ENCODE measurements around the gene CALM1.

Gene CALM1

GRCh38 chr14:90450667-90451066 lies 53.8 kb downstream of the CALM1 start:
- DNase-seq (ENCODE audit: low read depth): no peak
- no peak for TF ChIP-seq CTCF (IDR thresholded peaks at IDR 0.05; ENCODE audit: control insufficient read depth, extremely low read depth, insufficient read depth)
- no peak overlapping the region for H3K4me3 ChIP-seq (ENCODE audit: low read depth, low read length)

GRCh38 chr14:90451443-90451842 lies 54.6 kb downstream of the CALM1 start:
- no peak for DNase-seq (ENCODE audit: low read depth)
- no peak overlapping the region for H3K4me3 ChIP-seq (ENCODE audit: low read depth, low read length)
- TF ChIP-seq CTCF (IDR thresholded peaks at IDR 0.05; ENCODE audit: control insufficient read depth, extremely low read depth, insufficient read depth): no peak

GRCh38 chr14:90451961-90452360 lies 55.1 kb downstream of the CALM1 start:
- no peak overlapping the region for H3K4me3 ChIP-seq (ENCODE audit: low read depth, low read length)
- no peak for DNase-seq (ENCODE audit: low read depth)
- TF ChIP-seq CTCF (IDR thresholded peaks at IDR 0.05; ENCODE audit: control insufficient read depth, extremely low read depth, insufficient read depth): no peak

- H3K4me3 ChIP-seq (ENCODE audit: low read depth, low read length): no peak overlapping the region
- DNase-seq (ENCODE audit: low read depth): no peak
- TF ChIP-seq CTCF (IDR thresholded peaks at IDR 0.05; ENCODE audit: control insufficient read depth, extremely low read depth, insufficient read depth): no peak
These were observed 55.5 kb downstream of the CALM1 start for GRCh38 chr14:90452366-90452765.

GRCh38 chr14:90453401-90453951 lies 56.6 kb downstream of the CALM1 start:
- no peak for DNase-seq (ENCODE audit: low read depth)
- TF ChIP-seq CTCF (IDR thresholded peaks at IDR 0.05; ENCODE audit: control insufficient read depth, extremely low read depth, insufficient read depth): no peak

GRCh38 chr14:90454041-90455000 lies 57.5 kb downstream of the CALM1 start:
- TF ChIP-seq CTCF (IDR thresholded peaks at IDR 0.05; ENCODE audit: control insufficient read depth, extremely low read depth, insufficient read depth): no peak
- DNase-seq (ENCODE audit: low read depth): no peak
- H3K4me3 ChIP-seq (ENCODE audit: low read depth, low read length): no peak overlapping the region

More at GRCh38 chr14:90453401-90453951, 56.6 kb downstream of the CALM1 start:
- no peak overlapping the region for H3K4me3 ChIP-seq (ENCODE audit: low read depth, low read length)
